HepG2 (cell line): ENCODE results near the gene JPT2. TPM values are rescaled to one million over a fixed set of nuclear protein-coding genes. Genes with fewer than 3 reads are reported as not detected.

ENCODE experiments used
- ATAC-seq: fragments of 200-7000 bp; cut with Tn5 transposase; 3 replicates; pipeline ENCODE4 v1.9.1; 2020; ENCODE audit warnings: mild to moderate bottlenecking, moderate library complexity
- BruUV-seq: library from RNA; stranded (reverse); fragments of 400-500 nt; replicated peaks from 2 replicates; lab custom pipeline; 2021; lab: Mats Ljungman, UMichigan
- CTCF ChIA-PET: fragments of 300-600 bp; formaldehyde crosslinking; extraction: SDS; loops from one replicate; lab custom pipeline; 2021; ENCODE audit warnings: low total read pairs, inconsistent platforms, low intra/inter-chr PET ratio; lab: Yijun Ruan, JAX
- POLR2A ChIA-PET: fragments of 350-600 bp; sonication (Branson Sonifier 250); formaldehyde crosslinking; loops from one replicate; lab custom pipeline; 2020; ENCODE audit warnings: antibody characterized with exemption, inconsistent platforms; lab: Yijun Ruan, JAX
- DNase-seq: peaks from one replicate; pipeline ENCODE4 v3.0.0-alpha.2; 2015; ENCODE audit warnings: low spot score
- FAIRE-seq: peaks from 3 replicates; lab custom pipeline; 2011; peaks lifted over from hg19 to GRCh38; lab: Jason Lieb, UNC
- H2AFZ ChIP-seq: one replicate; pipeline ENCODE4 v1.6.1; 2011; ENCODE audit warnings: low read length, inconsistent platforms
- H3K27ac ChIP-seq: fragments of 300-600 bp; 3 replicates; pipeline ENCODE4 v1.8.0; 2011; ENCODE audit warnings: mixed run types, mild to moderate bottlenecking, mixed read lengths, low read length, inconsistent platforms; ENCODE audit not compliant: insufficient read depth; ENCODE audit errors: extremely low read length
- H3K27me3 ChIP-seq, 2 experiments: fragments of 200-600 bp in 1 of 2; 2 replicates in 1 of 2; 3 replicates in 1 of 2; pipeline versions ENCODE4 v1.6.0 to v1.8.0; 2011; ENCODE audit warnings: low read length in 2 of 2, mild to moderate bottlenecking in 2 of 2, moderate library complexity in 2 of 2, inconsistent platforms in 1 of 2; ENCODE audit not compliant: insufficient read depth in 2 of 2, control insufficient read depth in 1 of 2
- H3K36me3 ChIP-seq, 2 experiments: fragments of 200-600 bp in 1 of 2; replicated peaks in 1 of 2; 2 replicates in 1 of 2; 3 replicates in 1 of 2; pipeline versions ENCODE4 v1.5.1 to v1.8.0; 2011; ENCODE audit warnings: low read length in 2 of 2, inconsistent platforms in 1 of 2; ENCODE audit not compliant: insufficient read depth in 2 of 2, control insufficient read depth in 1 of 2
- H3K4me1 ChIP-seq: 2 replicates; pipeline ENCODE4 v1.5.1; 2012; ENCODE audit warnings: low read length, inconsistent platforms; ENCODE audit not compliant: insufficient read depth
- H3K4me2 ChIP-seq: 2 replicates; pipeline ENCODE4 v1.6.0; 2011; ENCODE audit warnings: low read depth, low read length, inconsistent platforms
- H3K4me3 ChIP-seq, 3 experiments: fragments of 200-600 bp in 1 of 3; sonication (generic), shearing (Covaris generic) in 1 of 3; replicated peaks in 1 of 3; 2 replicates each; pipeline ENCODE4 v1.5.1; 2011 to 2016; ENCODE audit warnings: low read length in 3 of 3, inconsistent platforms in 2 of 3, low read depth in 2 of 3, mild to moderate bottlenecking in 2 of 3, control low read depth in 1 of 3, mixed read lengths in 1 of 3; ENCODE audit not compliant: insufficient read depth in 1 of 3
- H3K79me2 ChIP-seq: one replicate; pipeline ENCODE4 v1.6.1; 2011; ENCODE audit warnings: low read length, inconsistent platforms; ENCODE audit not compliant: insufficient read depth
- H3K9ac ChIP-seq: 2 replicates; pipeline ENCODE4 v1.6.0; 2011; ENCODE audit warnings: mild to moderate bottlenecking, low read depth, low read length, inconsistent platforms; ENCODE audit not compliant: insufficient read depth
- H3K9me3 ChIP-seq: 2 replicates; pipeline ENCODE4 v1.5.1; 2012; ENCODE audit warnings: mild to moderate bottlenecking, low read length
- H4K20me1 ChIP-seq: 2 replicates; pipeline ENCODE4 v1.6.0; 2011; ENCODE audit warnings: inconsistent platforms, mild to moderate bottlenecking, low read length, moderate library complexity; ENCODE audit not compliant: insufficient read depth
- CBFB ChIP-seq: sonication (generic); formaldehyde crosslinking; IDR thresholded peaks from 2 replicates; pipeline ENCODE4 v1.4.0; 2020; ENCODE audit warnings: missing genetic modification reagents
- FOXO1 ChIP-seq: sonication (generic); formaldehyde crosslinking; IDR thresholded peaks from 2 replicates; pipeline ENCODE4 v1.4.0; 2020; ENCODE audit warnings: missing genetic modification reagents
- RAD21 ChIP-seq: fragments of 450-650 bp; formaldehyde crosslinking; IDR thresholded peaks from 2 replicates; pipeline ENCODE4 v1.5.0; 2020; ENCODE audit warnings: mild to moderate bottlenecking
- SSRP1 ChIP-seq: IDR thresholded peaks from 2 replicates; pipeline ENCODE4 v1.6.1; 2016; ENCODE audit warnings: control low read depth
- TBL1XR1 ChIP-seq: fragments of 150-350 bp; IDR thresholded peaks from 2 replicates; pipeline ENCODE4 v1.6.1; 2014; ENCODE audit warnings: borderline replicate concordance, low read length; ENCODE audit not compliant: partially characterized antibody
- ZHX1 ChIP-seq: sonication (generic); formaldehyde crosslinking; IDR thresholded peaks from 2 replicates; pipeline ENCODE4 v1.8.1; 2022; ENCODE audit warnings: low read depth, mild to moderate bottlenecking, missing genetic modification reagents
- WGBS: methylation state at CpG from one replicate; pipeline ENCODE4 v1.1.6; 2017; ENCODE audit warnings: low lambda C conversion rate; 5-methylcytosine and 5-hydroxymethylcytosine counted together
- in situ Hi-C: cut with HindIII; loops from 2 replicates; pipeline ENCODE4 v1.10.0; 2017; ENCODE audit warnings: low pct_unique_long_range_greater_than_20kb; ENCODE audit not compliant: extremely low pct_ligation_motif_present
- intact Hi-C: fragments of 100-400 bp; cut with micrococcal nuclease; formaldehyde crosslinking; loops from one replicate; pipeline ENCODE4 v1.10.0; 2022; ENCODE audit not compliant: unreplicated experiment
- polyA plus RNA-seq, 8 experiments: library from polyadenylated mRNA; depleted of rRNA in 3 of 8; stranded (reverse) in 7 of 8; unstranded in 1 of 8; fragments of >200 nt; fragmentation: Illumina TruSeq in 4 of 8; extraction: Trizol in 4 of 8; gene quantifications; 2 replicates each; pipeline versions ENCODE4 v1.2.1 to v1.2.3, GENCODE V29; 2011 to 2016; ENCODE audit warnings: low read depth in 4 of 8, missing spikeins in 1 of 8, mixed read lengths in 1 of 8; ENCODE audit not compliant: insufficient read depth in 1 of 8
- total RNA-seq, 5 experiments: library from RNA; depleted of rRNA; stranded (reverse); fragments of >200 nt; fragmentation: Illumina TruSeq; extraction: Trizol; gene quantifications; 2 replicates each; pipeline ENCODE4 v1.2.3, GENCODE V29; 2016; ENCODE audit warnings: low read depth in 1 of 5
- TF ChIP-seq, protein P1 (sequence below): IDR thresholded peaks from 2 replicates; pipeline ENCODE4 v1.4.0; 2020; ENCODE audit warnings: mild to moderate bottlenecking, missing genetic modification reagents
- TF ChIP-seq, protein P2 (sequence below): sonication (generic); formaldehyde crosslinking; IDR thresholded peaks from 2 replicates; pipeline ENCODE4 v1.4.0; 2020; ENCODE audit warnings: missing genetic modification reagents

JPT2 gene
- total and polyA plus RNA-seq, 2 of the 13 experiments (the other 11 are each of a cell fraction or from before 2014, with no cell fraction given), result 53.5 to 89.4 TPM

- Histone ChIP-seq H3K27me3 (no peaks in the 10 kb centered on the region), H3K4me1 (no peaks in the 10 kb centered on the region), H3K4me2 (no peak overlapping the region)
- 100% methylated on average over 5 of the region's 7 CpGs for WGBS
- TF ChIP-seq, protein P1, sequence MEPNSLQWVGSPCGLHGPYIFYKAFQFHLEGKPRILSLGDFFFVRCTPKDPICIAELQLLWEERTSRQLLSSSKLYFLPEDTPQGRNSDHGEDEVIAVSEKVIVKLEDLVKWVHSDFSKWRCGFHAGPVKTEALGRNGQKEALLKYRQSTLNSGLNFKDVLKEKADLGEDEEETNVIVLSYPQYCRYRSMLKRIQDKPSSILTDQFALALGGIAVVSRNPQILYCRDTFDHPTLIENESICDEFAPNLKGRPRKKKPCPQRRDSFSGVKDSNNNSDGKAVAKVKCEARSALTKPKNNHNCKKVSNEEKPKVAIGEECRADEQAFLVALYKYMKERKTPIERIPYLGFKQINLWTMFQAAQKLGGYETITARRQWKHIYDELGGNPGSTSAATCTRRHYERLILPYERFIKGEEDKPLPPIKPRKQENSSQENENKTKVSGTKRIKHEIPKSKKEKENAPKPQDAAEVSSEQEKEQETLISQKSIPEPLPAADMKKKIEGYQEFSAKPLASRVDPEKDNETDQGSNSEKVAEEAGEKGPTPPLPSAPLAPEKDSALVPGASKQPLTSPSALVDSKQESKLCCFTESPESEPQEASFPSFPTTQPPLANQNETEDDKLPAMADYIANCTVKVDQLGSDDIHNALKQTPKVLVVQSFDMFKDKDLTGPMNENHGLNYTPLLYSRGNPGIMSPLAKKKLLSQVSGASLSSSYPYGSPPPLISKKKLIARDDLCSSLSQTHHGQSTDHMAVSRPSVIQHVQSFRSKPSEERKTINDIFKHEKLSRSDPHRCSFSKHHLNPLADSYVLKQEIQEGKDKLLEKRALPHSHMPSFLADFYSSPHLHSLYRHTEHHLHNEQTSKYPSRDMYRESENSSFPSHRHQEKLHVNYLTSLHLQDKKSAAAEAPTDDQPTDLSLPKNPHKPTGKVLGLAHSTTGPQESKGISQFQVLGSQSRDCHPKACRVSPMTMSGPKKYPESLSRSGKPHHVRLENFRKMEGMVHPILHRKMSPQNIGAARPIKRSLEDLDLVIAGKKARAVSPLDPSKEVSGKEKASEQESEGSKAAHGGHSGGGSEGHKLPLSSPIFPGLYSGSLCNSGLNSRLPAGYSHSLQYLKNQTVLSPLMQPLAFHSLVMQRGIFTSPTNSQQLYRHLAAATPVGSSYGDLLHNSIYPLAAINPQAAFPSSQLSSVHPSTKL (CRISPR knock-in tag), result no peak
- TF ChIP-seq CBFB (CRISPR knock-in tag), result no peak
- no peak for TF ChIP-seq TBL1XR1
- no peak for TF ChIP-seq SSRP1 (CRISPR knock-in tag)
- TF ChIP-seq, protein P2, sequence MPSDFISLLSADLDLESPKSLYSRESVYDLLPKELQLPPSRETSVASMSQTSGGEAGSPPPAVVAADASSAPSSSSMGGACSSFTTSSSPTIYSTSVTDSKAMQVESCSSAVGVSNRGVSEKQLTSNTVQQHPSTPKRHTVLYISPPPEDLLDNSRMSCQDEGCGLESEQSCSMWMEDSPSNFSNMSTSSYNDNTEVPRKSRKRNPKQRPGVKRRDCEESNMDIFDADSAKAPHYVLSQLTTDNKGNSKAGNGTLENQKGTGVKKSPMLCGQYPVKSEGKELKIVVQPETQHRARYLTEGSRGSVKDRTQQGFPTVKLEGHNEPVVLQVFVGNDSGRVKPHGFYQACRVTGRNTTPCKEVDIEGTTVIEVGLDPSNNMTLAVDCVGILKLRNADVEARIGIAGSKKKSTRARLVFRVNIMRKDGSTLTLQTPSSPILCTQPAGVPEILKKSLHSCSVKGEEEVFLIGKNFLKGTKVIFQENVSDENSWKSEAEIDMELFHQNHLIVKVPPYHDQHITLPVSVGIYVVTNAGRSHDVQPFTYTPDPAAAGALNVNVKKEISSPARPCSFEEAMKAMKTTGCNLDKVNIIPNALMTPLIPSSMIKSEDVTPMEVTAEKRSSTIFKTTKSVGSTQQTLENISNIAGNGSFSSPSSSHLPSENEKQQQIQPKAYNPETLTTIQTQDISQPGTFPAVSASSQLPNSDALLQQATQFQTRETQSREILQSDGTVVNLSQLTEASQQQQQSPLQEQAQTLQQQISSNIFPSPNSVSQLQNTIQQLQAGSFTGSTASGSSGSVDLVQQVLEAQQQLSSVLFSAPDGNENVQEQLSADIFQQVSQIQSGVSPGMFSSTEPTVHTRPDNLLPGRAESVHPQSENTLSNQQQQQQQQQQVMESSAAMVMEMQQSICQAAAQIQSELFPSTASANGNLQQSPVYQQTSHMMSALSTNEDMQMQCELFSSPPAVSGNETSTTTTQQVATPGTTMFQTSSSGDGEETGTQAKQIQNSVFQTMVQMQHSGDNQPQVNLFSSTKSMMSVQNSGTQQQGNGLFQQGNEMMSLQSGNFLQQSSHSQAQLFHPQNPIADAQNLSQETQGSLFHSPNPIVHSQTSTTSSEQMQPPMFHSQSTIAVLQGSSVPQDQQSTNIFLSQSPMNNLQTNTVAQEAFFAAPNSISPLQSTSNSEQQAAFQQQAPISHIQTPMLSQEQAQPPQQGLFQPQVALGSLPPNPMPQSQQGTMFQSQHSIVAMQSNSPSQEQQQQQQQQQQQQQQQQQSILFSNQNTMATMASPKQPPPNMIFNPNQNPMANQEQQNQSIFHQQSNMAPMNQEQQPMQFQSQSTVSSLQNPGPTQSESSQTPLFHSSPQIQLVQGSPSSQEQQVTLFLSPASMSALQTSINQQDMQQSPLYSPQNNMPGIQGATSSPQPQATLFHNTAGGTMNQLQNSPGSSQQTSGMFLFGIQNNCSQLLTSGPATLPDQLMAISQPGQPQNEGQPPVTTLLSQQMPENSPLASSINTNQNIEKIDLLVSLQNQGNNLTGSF (CRISPR knock-in tag), result no peak
- TF ChIP-seq RAD21 (CRISPR knock-in tag), result no peak
- no peak for TF ChIP-seq FOXO1
- no peak for TF ChIP-seq ZHX1 (CRISPR knock-in tag)
- TF ChIP-seq, all 625 proteins: peak for 0
- ATAC-seq, result no peak
- Histone ChIP-seq H3K79me2 (no peaks in the 10 kb centered on the region), H3K4me3 (no peak overlapping the region), H3K27ac (no peak overlapping the region), H2AFZ (no peak overlapping the region), H3K9ac (no peak overlapping the region), H3K36me3 (peaks cover 34 to 96% of the 10 kb centered on the region in 2 experiments), H3K9me3 (no peaks in the 10 kb centered on the region), H4K20me1 (no peaks in the 10 kb centered on the region)
- DNase-seq, result no peak
- ChIA-PET CTCF (no interaction called here), POLR2A (no interaction called here)
- intact Hi-C loops, result no loop called here
- BruUV-seq, result no TSS peak
- in situ Hi-C loops, result no loop called here
- FAIRE-seq, result no peak
These were observed 8.4 kb upstream of the JPT2 start for GRCh38 chr16:1669698-1670097.
